GM10248 (cell line): ENCODE results near the gene RUFY4.
"Not testable (repeated sequence)": the region's sequence is repeated elsewhere in the genome, so short reads cannot be mapped to it uniquely, and the experiment has no call there.

Source experiments
- CTCF ChIA-PET: fragments of 300-600 bp; sonication (Branson Sonifier 250); formaldehyde crosslinking; extraction: SDS; loops from one replicate; lab custom pipeline; 2021; ENCODE audit warnings: antibody characterized with exemption; lab: Yijun Ruan, JAX
- POLR2A ChIA-PET: fragments of 350-650 bp; sonication (Branson Sonifier 250); formaldehyde crosslinking; extraction: SDS; loops from one replicate; lab custom pipeline; 2020; ENCODE audit warnings: antibody characterized with exemption; lab: Yijun Ruan, JAX
- DNase-seq: peaks from one replicate; pipeline ENCODE4 v3.0.0; 2012; ENCODE audit errors: extremely low spot score
- CTCF ChIP-seq: IDR thresholded peaks from 2 replicates; pipeline ENCODE4 v1.5.1; 2012; ENCODE audit warnings: mild to moderate bottlenecking, low read depth; ENCODE audit errors: extremely low read depth, missing control alignments, control extremely low read depth

RUFY4 gene

DNA sequence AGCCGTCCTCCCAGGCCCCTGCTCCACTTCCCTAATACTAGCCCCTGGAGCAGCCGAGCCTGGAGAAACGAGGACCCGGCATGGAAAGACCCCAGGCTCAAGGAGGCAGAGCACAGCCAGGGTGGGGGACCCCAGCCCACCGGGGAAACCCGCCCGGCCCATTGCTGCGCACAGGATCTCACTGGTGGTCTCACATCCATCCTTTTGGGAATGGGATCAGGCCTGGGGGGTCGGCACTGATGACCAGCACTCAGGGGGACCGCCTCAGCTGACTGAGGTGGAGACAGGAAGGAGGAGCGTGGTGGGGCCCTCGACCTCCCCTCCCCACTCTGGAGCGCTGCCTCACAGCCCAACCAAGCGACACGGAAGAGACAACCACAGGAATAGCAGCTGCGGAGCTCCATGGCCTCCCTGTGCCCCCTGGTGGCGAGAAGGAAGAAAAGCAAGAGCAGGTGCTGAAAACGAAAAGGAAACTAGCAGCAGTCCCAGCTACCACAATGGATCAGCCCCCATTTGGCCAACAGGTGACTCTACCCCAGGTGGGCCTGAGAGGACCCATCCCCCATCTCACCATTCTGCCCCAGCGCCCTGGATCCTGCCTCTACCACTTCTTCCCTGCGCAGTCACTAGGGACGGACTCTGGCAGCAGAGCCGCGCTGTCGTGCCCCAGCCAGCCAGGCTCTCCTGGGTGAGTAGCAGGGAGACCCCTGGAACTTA is 34.4 kb upstream of the RUFY4 start:
- peak; percentile 70 for TF ChIP-seq CTCF
- CTCF ChIA-PET = interaction anchor here (1.0 to 5.0 kb wide), 10 partner anchors 8 to 249 kb away, joined by 3 to 39 read pairs (median 6); partner anchors contain the start of gene RUFY4
- DNase-seq = peak; percentile 76
- POLR2A ChIA-PET = not testable (repeated sequence)

GRCh38 chr2:218035463-218036100 is 33.5 kb upstream of the RUFY4 start:
- CTCF ChIA-PET = interaction anchor here (1.2 to 5.0 kb wide), 10 partner anchors 9 to 250 kb away, joined by 3 to 39 read pairs (median 6); partner anchors contain the start of gene RUFY4
- no peak for DNase-seq
- POLR2A ChIA-PET = no interaction called here
- TF ChIP-seq CTCF = no peak

- TF ChIP-seq CTCF = peak; percentile 6
- POLR2A ChIA-PET = no interaction called here
- CTCF ChIA-PET = interaction anchor here (0.7 to 5.0 kb wide), 5 partner anchors 10 to 250 kb away, joined by 3 to 33 read pairs (median 5); no protein-coding TSS in a partner anchor
- DNase-seq = no peak
Measured at GRCh38 chr2:218036371-218036770, 32.7 kb upstream of the RUFY4 start.

GRCh38 chr2:218039171-218039570 is 29.9 kb upstream of the RUFY4 start:
- no peak for TF ChIP-seq CTCF
- CTCF ChIA-PET = interaction anchor here (0.9 to 3.0 kb wide), 5 partner anchors 18 to 253 kb away, joined by 3 to 16 read pairs (median 3); no protein-coding TSS in a partner anchor
- DNase-seq = no peak
- POLR2A ChIA-PET = no interaction called here

GRCh38 chr2:218040883-218041282 is 28.2 kb upstream of the RUFY4 start:
- TF ChIP-seq CTCF = no peak
- CTCF ChIA-PET = interaction anchor here (0.8 to 3.1 kb wide), 12 partner anchors 9 to 255 kb away, joined by 3 to 16 read pairs (median 4); partner anchors contain the start of gene RUFY4
- no peak for DNase-seq
- POLR2A ChIA-PET = no interaction called here

DNA sequence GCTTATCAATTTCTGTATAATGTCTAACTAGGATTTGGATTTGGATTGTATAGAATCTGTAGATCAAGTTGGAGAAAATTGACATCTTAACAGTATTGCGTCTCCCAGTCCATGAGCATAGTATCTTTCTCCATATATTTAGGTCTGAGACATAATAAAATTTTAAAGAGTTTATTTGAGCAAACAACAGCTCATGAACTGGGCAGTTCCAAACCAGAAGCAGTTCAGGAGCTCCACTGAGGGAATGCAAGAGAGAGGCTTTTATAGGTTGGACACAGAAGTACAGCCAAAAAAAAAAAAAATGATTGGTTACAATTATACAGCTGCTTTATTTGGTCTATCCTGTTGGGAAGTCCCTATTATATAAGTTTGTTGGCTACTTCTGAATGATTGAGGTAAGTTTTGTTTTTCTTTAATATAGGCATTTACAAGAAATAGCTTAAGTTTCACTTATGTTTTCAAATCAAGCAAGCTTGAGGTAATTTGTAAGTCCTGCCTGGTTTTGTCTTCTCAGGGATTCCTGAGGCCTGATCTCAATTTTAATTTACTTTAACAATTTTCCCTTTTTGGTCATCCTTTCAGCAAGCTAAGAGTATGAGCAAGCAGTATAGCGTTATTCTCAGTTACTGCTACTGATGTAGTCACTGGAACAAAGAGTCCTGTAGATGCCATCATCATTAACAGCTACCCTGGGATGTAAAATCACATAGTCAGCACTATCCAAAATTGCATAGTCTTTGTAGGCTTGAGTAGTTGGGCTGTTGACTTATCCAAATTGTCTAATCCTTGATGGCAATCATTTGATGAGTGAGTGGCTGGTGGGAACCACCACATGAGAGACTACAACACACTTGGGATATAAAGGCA is 27.5 kb upstream of the RUFY4 start:
- ChIA-PET CTCF (interaction anchor here (0.8 to 3.1 kb wide), 11 partner anchors 9 to 255 kb away, joined by 3 to 16 read pairs (median 5); partner anchors contain the start of gene RUFY4), POLR2A (no interaction called here)
- no peak for DNase-seq
- no peak for TF ChIP-seq CTCF
